ENCODE measurements around the gene MCM9.

The MCM9 gene

GRCh38 chr6:118934461-118935330 lies at the start of gene MCM9:
MCM9 (minus strand) TSS chr6:118935159; CDS start chr6:118931723, 3,436 bp downstream.
- peak; percentile 93 for DNase-seq

- no peak for DNase-seq
Observed at GRCh38 chr6:118984342-118984741, 49.4 kb upstream of the MCM9 start.

- no peak for DNase-seq
Observed at GRCh38 chr6:118982575-118982911, 47.6 kb upstream of the MCM9 start.

- DNase-seq: no peak
Observed at GRCh38 chr6:118981884-118982574, 47.1 kb upstream of the MCM9 start.

GRCh38 chr6:118980063-118980462 lies 45.1 kb upstream of the MCM9 start:
- DNase-seq: no peak

GRCh38 chr6:118974790-118975189 lies 39.8 kb upstream of the MCM9 start:
- no peak for DNase-seq

GRCh38 chr6:118971682-118972081 lies 36.7 kb upstream of the MCM9 start:
- no peak for DNase-seq

GRCh38 chr6:118970866-118971265 lies 35.9 kb upstream of the MCM9 start:
- no peak for DNase-seq

GRCh38 chr6:118968416-118968815 lies 33.5 kb upstream of the MCM9 start:
- peak; percentile 19 for DNase-seq

- no peak for DNase-seq
Observed at GRCh38 chr6:118967239-118967638, 32.3 kb upstream of the MCM9 start.

- DNase-seq: no peak
Observed at GRCh38 chr6:118965843-118966370, 30.9 kb upstream of the MCM9 start.

GRCh38 chr6:118965371-118965770 lies 30.4 kb upstream of the MCM9 start:
- DNase-seq: no peak

- DNase-seq: no peak
Observed at GRCh38 chr6:118963003-118963402, 28.0 kb upstream of the MCM9 start.

GRCh38 chr6:118959903-118960302 lies 24.9 kb upstream of the MCM9 start:
- DNase-seq: no peak

GRCh38 chr6:118953391-118953790 lies 18.4 kb upstream of the MCM9 start:
- no peak for DNase-seq

- DNase-seq: no peak
Observed at GRCh38 chr6:118952683-118953082, 17.7 kb upstream of the MCM9 start.

- DNase-seq: no peak
Observed at GRCh38 chr6:118945217-118945616, 10.3 kb upstream of the MCM9 start.

GRCh38 chr6:118940770-118941169 lies 5.8 kb upstream of the MCM9 start:
- no peak for DNase-seq

GRCh38 chr6:118939683-118940082 lies 4.7 kb upstream of the MCM9 start:
- DNase-seq: no peak

- no peak for DNase-seq
Observed at GRCh38 chr6:118935978-118936703, 1.2 kb upstream of the MCM9 start.

GRCh38 chr6:118935331-118935668 lies 341 bp upstream of the MCM9 start:
- DNase-seq: no peak

- DNase-seq: no peak
Observed at GRCh38 chr6:118933855-118934460, 1.0 kb downstream of the MCM9 start.

GRCh38 chr6:118932421-118932820 lies 2.5 kb downstream of the MCM9 start:
- DNase-seq: no peak

Measured in activated CD4-positive, alpha-beta T cell treated with anti-CD3 and anti-CD28 coated beads, Interleukin-2, Interleukin-6, amounts not matched to agents 100 ng/mL and 50 ng/mL, durations not matched to agents 16 hours and 8 hours (primary cell).